ENCODE results near the gene STRIT1. TPM values are rescaled to one million over a fixed set of nuclear protein-coding genes. Genes with fewer than 3 reads are reported as not detected.

The STRIT1 gene
- polyA plus RNA-seq, 2 of the 4 experiments (the other 2 are of a cell fraction): not detected

- CTCF ChIA-PET: no interaction called here
These were observed 13.7 kb upstream of the STRIT1 start for GRCh38 chr3:155307183-155307582.

GRCh38 chr3:155304394-155304793 lies 10.9 kb upstream of the STRIT1 start:
- no peak overlapping the region for H3K4me3 ChIP-seq
- POLR2A ChIA-PET: no interaction called here
- 57% methylated on average over 2 of the region's 2 CpGs for WGBS (ENCODE audit: missing lambda C conversion rate)
- CTCF ChIA-PET: no interaction called here
- H3K27ac ChIP-seq: no peak overlapping the region
- no peak overlapping the region for H3K4me2 ChIP-seq
- no peak for FAIRE-seq
- ATAC-seq: no peak
- H3K9me3 ChIP-seq: no peaks in the 10 kb centered on the region
- no peak for DNase-seq (ENCODE audit: low read depth in 1 of 2, low spot score in 1 of 2)
- peaks cover 12% of the 10 kb centered on the region for H3K4me1 ChIP-seq
- TF ChIP-seq KDM5A (IDR thresholded peaks at IDR 0.05): no peak
- TF ChIP-seq ZNF302 (CRISPR knock-in tag; IDR thresholded peaks at IDR 0.05): no peak
- no peak for TF ChIP-seq RCOR1 (IDR thresholded peaks at IDR 0.05; ENCODE audit: low read depth, low read length)
- TF ChIP-seq CHD4 (IDR thresholded peaks at IDR 0.05; ENCODE audit: borderline replicate concordance): no peak
- no peak for TF ChIP-seq ZSCAN20 (CRISPR knock-in tag; IDR thresholded peaks at IDR 0.05)
- TF ChIP-seq CHD2 (IDR thresholded peaks at IDR 0.05; ENCODE audit: low read length, partially characterized antibody): no peak
- TF ChIP-seq EHMT2 (IDR thresholded peaks at IDR 0.05; ENCODE audit: low read depth): no peak
- TF ChIP-seq HOXB5 (CRISPR knock-in tag; IDR thresholded peaks at IDR 0.05): no peak
- no peak for TF ChIP-seq REST (IDR thresholded peaks at IDR 0.05)
- TF ChIP-seq MAZ (IDR thresholded peaks at IDR 0.05; ENCODE audit: borderline replicate concordance, low read depth, low read length): no peak
- no peak for TF ChIP-seq PBX3 (IDR thresholded peaks at IDR 0.05)
- TF ChIP-seq HOXA7 (CRISPR knock-in tag; IDR thresholded peaks at IDR 0.05): no peak
- TF ChIP-seq FOSB (CRISPR knock-in tag; IDR thresholded peaks at IDR 0.05): no peak
- no peak for TF ChIP-seq TP53 (CRISPR knock-in tag; IDR thresholded peaks at IDR 0.05)
- TF ChIP-seq RAD21 (conservative IDR thresholded peaks at IDR 0.05 in 1 of 2, IDR thresholded peaks at IDR 0.05 in 1 of 2): no peak
- TF ChIP-seq NR3C1 (IDR thresholded peaks at IDR 0.05): no peak
- no peak for TF ChIP-seq SMC3 (IDR thresholded peaks at IDR 0.05)

More at GRCh38 chr3:155307183-155307582, 13.7 kb upstream of the STRIT1 start:
- Histone ChIP-seq H3K4me3 (no peak overlapping the region), H3K27ac (no peak overlapping the region), H3K4me2 (no peak overlapping the region), H3K4me1 (peaks cover 12% of the 10 kb centered on the region), H3K9me3 (no peaks in the 10 kb centered on the region)
- no peak for ATAC-seq
- DNase-seq (ENCODE audit: low read depth in 1 of 2, low spot score in 1 of 2): no peak
- POLR2A ChIA-PET: no interaction called here
- no peak for FAIRE-seq
- TF ChIP-seq KDM5A (IDR thresholded peaks at IDR 0.05) (no peak), RCOR1 (IDR thresholded peaks at IDR 0.05; ENCODE audit: low read depth, low read length) (no peak), TFCP2L1 (CRISPR knock-in tag; IDR thresholded peaks at IDR 0.05) (no peak), MAFK (IDR thresholded peaks at IDR 0.05; ENCODE audit: partially characterized antibody) (no peak), SMC3 (IDR thresholded peaks at IDR 0.05) (no peak), HDAC2 (IDR thresholded peaks at IDR 0.05) (no peak), ZNF302 (CRISPR knock-in tag; IDR thresholded peaks at IDR 0.05) (no peak), JUN (IDR thresholded peaks at IDR 0.05) (no peak), ATOH8 (CRISPR knock-in tag; IDR thresholded peaks at IDR 0.05; ENCODE audit: low read depth) (no peak), EHMT2 (IDR thresholded peaks at IDR 0.05; ENCODE audit: low read depth) (no peak), POLR2AphosphoS2 (conservative IDR thresholded peaks at IDR 0.05; ENCODE audit: low read length) (no peak), BHLHE40 (IDR thresholded peaks at IDR 0.05; ENCODE audit: low read depth, low read length) (no peak), RAD21 (conservative IDR thresholded peaks at IDR 0.05 in 1 of 2, IDR thresholded peaks at IDR 0.05 in 1 of 2) (no peak), FOSB (CRISPR knock-in tag; IDR thresholded peaks at IDR 0.05) (no peak)
- 67% methylated on average over 7 of the region's 7 CpGs for WGBS (ENCODE audit: missing lambda C conversion rate)
